Type B pancreatic cell (in vitro differentiated cells): ENCODE results near the gene FAF1. TPM values are rescaled to one million over a fixed set of nuclear protein-coding genes. Genes with fewer than 3 reads are reported as not detected.

Source experiments
- DNase-seq: peaks from one replicate; pipeline ENCODE4 v3.0.0; 2021; ENCODE audit warnings: mixed read lengths; ENCODE audit not compliant: unreplicated experiment; ENCODE audit errors: extremely low spot score
- H3K27ac Mint-ChIP-seq: 2 replicates; pipeline ENCODE4 v1.8.0; 2021; ENCODE audit warnings: mild to moderate bottlenecking, mixed read lengths
- H3K27me3 Mint-ChIP-seq: 2 replicates; pipeline ENCODE4 v1.8.0; 2021; ENCODE audit warnings: mixed read lengths
- H3K36me3 Mint-ChIP-seq: 2 replicates; pipeline ENCODE4 v1.8.0; 2021; ENCODE audit warnings: mixed read lengths
- H3K4me1 Mint-ChIP-seq: one replicate; pipeline ENCODE4 v1.8.0; 2021; ENCODE audit warnings: mixed read lengths; ENCODE audit not compliant: unreplicated experiment
- H3K4me3 Mint-ChIP-seq: 2 replicates; pipeline ENCODE4 v1.8.0; 2021; ENCODE audit warnings: mild to moderate bottlenecking, mixed read lengths
- H3K9me3 Mint-ChIP-seq: 2 replicates; pipeline ENCODE4 v1.8.0; 2021; ENCODE audit warnings: mixed read lengths
- CTCF ChIP-seq: fragments of 200-600 bp; sonication (generic); conservative IDR thresholded peaks from 2 replicates; pipeline ENCODE4 v1.5.0; 2021; ENCODE audit warnings: antibody characterized with exemption, mild to moderate bottlenecking
- total RNA-seq: library from RNA; stranded (reverse); gene quantifications from 2 replicates; pipeline ENCODE4 v1.2.1, GENCODE V29; 2021; ENCODE audit warnings: low replicate concordance

The FAF1 gene
- total RNA-seq, 1 donor from 2014 or later = 49.9 TPM

DNA sequence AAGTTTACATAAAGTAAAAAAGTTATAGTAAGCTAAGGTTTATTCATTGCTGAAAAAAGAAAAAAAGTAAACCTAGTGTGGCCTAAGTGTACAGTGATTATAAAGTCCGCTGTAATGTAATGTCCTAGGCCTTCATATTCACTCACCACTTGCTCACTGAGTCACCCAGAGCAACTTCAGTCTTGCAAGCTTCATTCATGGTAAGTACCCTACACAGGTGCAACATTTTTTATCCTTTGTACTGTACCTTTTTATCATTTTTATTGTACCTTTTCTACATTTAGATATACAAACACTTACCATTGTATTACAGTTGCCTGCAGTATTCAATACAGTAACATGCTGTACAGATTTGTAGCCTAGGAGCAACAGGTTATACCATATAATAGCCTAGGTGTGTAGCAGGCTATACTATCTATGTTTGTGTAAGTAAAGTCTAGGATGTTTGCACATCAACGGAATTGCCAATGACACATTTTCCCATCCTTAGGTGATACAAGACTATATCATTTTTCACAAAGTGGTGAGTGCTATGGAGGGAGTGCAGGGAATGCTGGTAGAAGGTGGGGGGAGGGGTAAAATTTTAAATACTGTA, 478.8 kb downstream of the FAF1 start:
- TF ChIP-seq CTCF = no peak
- DNase-seq = no peak
- Mint-ChIP-seq H3K27ac (no peak overlapping the region), H3K4me3 (no peak overlapping the region), H3K36me3 (peaks cover 4% of the 10 kb centered on the region), H3K4me1 (no peaks in the 10 kb centered on the region), H3K27me3 (no peaks in the 10 kb centered on the region), H3K9me3 (no peaks in the 10 kb centered on the region)

DNA sequence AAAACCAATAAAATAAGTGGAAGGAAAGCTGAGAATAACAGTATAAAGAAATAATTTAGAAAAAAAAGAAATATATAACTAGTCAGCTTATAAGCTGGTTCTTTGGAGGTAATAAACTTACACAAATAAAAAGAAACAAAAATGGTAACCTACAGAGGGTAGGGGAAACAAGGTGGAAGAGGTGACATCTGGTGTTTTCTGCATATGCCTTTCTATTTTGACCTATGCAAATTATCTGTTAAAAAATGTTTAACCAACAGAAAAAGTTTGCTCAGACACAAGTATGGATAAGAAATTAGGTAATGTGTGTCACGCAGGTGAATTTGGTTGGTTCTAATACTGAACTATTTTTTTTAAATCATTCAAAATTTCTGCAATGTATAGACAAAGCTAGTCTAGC, 483.3 kb downstream of the FAF1 start:
- no peak overlapping the region for H3K27ac Mint-ChIP-seq

DNA sequence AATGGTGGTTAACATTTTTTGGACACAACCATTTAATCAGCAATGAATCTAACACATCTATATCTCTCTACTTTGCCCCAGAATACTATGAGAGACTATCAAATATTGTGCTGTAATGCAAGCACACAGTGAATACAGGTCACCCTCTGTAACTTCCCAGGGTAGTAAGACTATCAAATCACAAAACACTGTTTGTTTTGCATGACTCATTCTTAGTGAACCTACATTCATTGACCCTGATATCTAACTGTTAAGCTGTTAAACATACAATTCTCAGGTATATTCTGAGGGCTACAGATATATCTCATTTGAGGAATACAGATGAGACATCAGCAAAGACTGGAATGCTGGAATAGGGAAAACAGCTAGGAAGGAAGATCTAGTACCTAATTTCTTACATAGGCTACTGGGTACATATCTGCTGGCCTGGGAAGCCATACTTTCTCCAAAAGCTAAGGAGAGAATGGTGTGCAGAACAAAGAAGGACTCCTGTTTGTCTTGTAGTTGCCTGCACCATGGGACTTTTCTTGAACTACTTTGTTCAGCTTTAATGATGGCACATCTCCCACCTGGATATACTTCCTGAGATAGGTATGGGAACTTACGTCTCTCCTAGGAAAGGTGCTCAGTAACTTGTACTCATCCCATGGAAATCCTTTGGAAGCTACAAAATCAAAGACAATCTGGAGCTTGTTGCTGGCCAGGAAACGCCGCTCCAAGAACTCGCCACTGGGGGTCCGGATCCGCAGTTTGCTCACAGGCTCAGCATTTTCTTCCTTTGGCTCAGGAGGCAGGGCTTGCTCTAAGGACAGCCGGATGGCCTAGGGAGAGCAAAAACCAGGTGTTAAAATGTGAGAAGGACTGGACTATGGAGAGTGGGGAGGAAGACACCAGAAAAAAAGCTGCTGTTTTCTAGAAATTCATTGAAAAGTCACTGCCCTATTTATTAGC, 484.9 kb downstream of the FAF1 start:
- no peak for TF ChIP-seq CTCF
- Mint-ChIP-seq H3K27me3 (no peaks in the 10 kb centered on the region), H3K4me1 (no peaks in the 10 kb centered on the region), H3K9me3 (no peaks in the 10 kb centered on the region), H3K27ac (no peak overlapping the region), H3K36me3 (peaks cover 3% of the 10 kb centered on the region), H3K4me3 (no peak overlapping the region)
- DNase-seq = no peak

More for the DNA sequence above, 483.3 kb downstream of the FAF1 start:
- Mint-ChIP-seq H3K4me3 (no peak overlapping the region), H3K36me3 (peaks cover 7% of the 10 kb centered on the region), H3K9me3 (no peaks in the 10 kb centered on the region), H3K4me1 (no peaks in the 10 kb centered on the region), H3K27me3 (no peaks in the 10 kb centered on the region)
- DNase-seq = no peak
- no peak for TF ChIP-seq CTCF

GRCh38 chr1:50473513-50473912, 486.6 kb downstream of the FAF1 start:
- no peak overlapping the region for H3K4me3 Mint-ChIP-seq
- no peaks in the 10 kb centered on the region for H3K27me3 Mint-ChIP-seq
- no peaks in the 10 kb centered on the region for H3K4me1 Mint-ChIP-seq
- no peak overlapping the region for H3K27ac Mint-ChIP-seq
- H3K36me3 Mint-ChIP-seq = peaks cover 3% of the 10 kb centered on the region
- DNase-seq = no peak
- TF ChIP-seq CTCF = no peak
- no peaks in the 10 kb centered on the region for H3K9me3 Mint-ChIP-seq

DNA sequence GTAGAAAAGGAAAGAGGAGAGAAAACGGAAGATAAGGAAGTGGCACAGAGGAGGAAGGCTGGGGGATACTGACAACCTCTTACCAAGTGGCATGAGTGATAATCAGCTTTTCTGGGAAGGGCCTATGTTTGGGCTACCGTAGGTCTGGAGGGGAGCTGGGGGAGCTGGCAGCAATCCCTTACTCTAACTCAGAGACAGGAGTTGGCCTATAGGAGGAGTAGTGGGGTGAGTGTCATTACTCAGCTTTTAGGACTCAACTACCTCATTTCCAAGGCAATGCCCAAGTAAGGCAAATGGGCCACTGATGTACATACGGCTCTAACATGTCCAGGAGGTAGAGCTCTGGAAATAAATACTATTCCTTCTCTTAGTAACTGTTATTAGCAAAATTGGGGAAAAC, 488.1 kb downstream of the FAF1 start:
- Mint-ChIP-seq H3K9me3 (no peaks in the 10 kb centered on the region), H3K4me3 (no peak overlapping the region), H3K27me3 (no peaks in the 10 kb centered on the region), H3K27ac (no peak overlapping the region), H3K4me1 (no peaks in the 10 kb centered on the region), H3K36me3 (peaks cover 3% of the 10 kb centered on the region)
- no peak for TF ChIP-seq CTCF
- DNase-seq = no peak
